SU-DHL-6 (cell line): ENCODE data around the gene GSE1.

Source experiments
- H2AFZ ChIP-seq: fragments of 200-600 bp; sonication (generic); 2 replicates; pipeline ENCODE4 v1.6.1; 2014; ENCODE audit warnings: low read depth, mild to moderate bottlenecking, moderate library complexity, mixed read lengths, antibody characterized with exemption, low read length; ENCODE audit not compliant: severe bottlenecking
- H3F3A ChIP-seq: fragments of 200-600 bp; shearing (Covaris generic); 2 replicates; pipeline ENCODE4 v1.6.0; 2016; ENCODE audit warnings: antibody characterized with exemption, mild to moderate bottlenecking; ENCODE audit not compliant: insufficient read depth
- H3K27ac ChIP-seq: fragments of 200-600 bp; sonication (generic); 2 replicates; pipeline ENCODE4 v1.5.1; 2016; ENCODE audit warnings: low read depth, mild to moderate bottlenecking, low read length, moderate library complexity, mixed read lengths
- H3K27me3 ChIP-seq: fragments of 200-600 bp; sonication (generic), shearing (Covaris generic); 2 replicates; pipeline ENCODE4 v1.6.0; 2014; ENCODE audit warnings: mild to moderate bottlenecking, low read length
- H3K36me3 ChIP-seq: fragments of 200-600 bp; sonication (generic); 2 replicates; pipeline ENCODE4 v1.6.1; 2014; ENCODE audit warnings: mild to moderate bottlenecking, low read length, mixed read lengths
- H3K4me2 ChIP-seq: fragments of 300-600, 200-600 bp; shearing (Covaris generic), sonication (generic); 2 replicates; pipeline ENCODE4 v1.6.0; 2014; ENCODE audit warnings: low read length, low read depth, mild to moderate bottlenecking; ENCODE audit not compliant: poor library complexity, severe bottlenecking
- H3K4me3 ChIP-seq: fragments of 200-600 bp; sonication (generic); 2 replicates; pipeline ENCODE4 v1.5.1; 2014; ENCODE audit warnings: antibody characterized with exemption, low read length, mild to moderate bottlenecking, mixed read lengths; ENCODE audit not compliant: insufficient read depth, poor library complexity, severe bottlenecking
- H3K79me2 ChIP-seq: fragments of 200-600 bp; sonication (generic); 2 replicates; pipeline ENCODE4 v1.6.1; 2014; ENCODE audit warnings: mild to moderate bottlenecking, low read length, moderate library complexity; ENCODE audit not compliant: insufficient read depth
- H3K9ac ChIP-seq: fragments of 200-600 bp; sonication (generic); 2 replicates; pipeline ENCODE4 v1.7.0; 2014; ENCODE audit warnings: mild to moderate bottlenecking, low read length
- H3K9me2 ChIP-seq: fragments of 200-600 bp; sonication (generic); replicated peaks from 2 replicates; pipeline ENCODE4 v1.6.1; 2014; ENCODE audit warnings: low read length; ENCODE audit not compliant: insufficient read depth
- H3K9me3 ChIP-seq: fragments of 200-600 bp; sonication (generic); 2 replicates; pipeline ENCODE4 v1.6.1; 2014; ENCODE audit warnings: low read length, mixed read lengths; ENCODE audit not compliant: insufficient read depth
- H4K20me1 ChIP-seq: fragments of 200-600 bp; sonication (generic); 2 replicates; pipeline ENCODE4 v1.6.1; 2014; ENCODE audit warnings: low read depth, mild to moderate bottlenecking, antibody characterized with exemption, low read length, moderate library complexity, mixed read lengths
- CTCF ChIP-seq: fragments of 200-600 bp; sonication (generic); IDR thresholded peaks from one replicate; pipeline ENCODE4 v1.5.1; 2017; ENCODE audit warnings: antibody characterized with exemption, mild to moderate bottlenecking, low read length, moderate library complexity; ENCODE audit not compliant: insufficient read depth, poor library complexity, severe bottlenecking
- EZH2phosphoT487 ChIP-seq: fragments of 200-600 bp; sonication (generic), shearing (Covaris generic); conservative IDR thresholded peaks from 2 replicates; pipeline ENCODE4 v1.6.1; 2018; ENCODE audit warnings: mild to moderate bottlenecking, antibody characterized with exemption, low read length, moderate library complexity, mixed read lengths

The GSE1 gene

GRCh38 chr16:85610446-85611193 is 2.5 kb upstream of the GSE1 start:
- Histone ChIP-seq H3K79me2 (no peaks in the 10 kb centered on the region), H3K27ac (no peak overlapping the region), H4K20me1 (no peaks in the 10 kb centered on the region), H3K9me3 (no peaks in the 10 kb centered on the region), H2AFZ (no peak overlapping the region), H3K36me3 (no peaks in the 10 kb centered on the region), H3K9ac (no peak overlapping the region), H3F3A (no peaks in the 10 kb centered on the region; the same call in 1 of the 2 replicates), H3K9me2 (no peaks in the 10 kb centered on the region), H3K4me2 (peak overlapping the region; percentile 64), H3K4me3 (no peak overlapping the region), H3K27me3 (no peaks in the 10 kb centered on the region)
- TF ChIP-seq CTCF (peak; percentile 94), EZH2phosphoT487 (no peak)

GRCh38 chr16:85611194-85611443 is 2.0 kb upstream of the GSE1 start:
- no peaks in the 10 kb centered on the region for H3K79me2 ChIP-seq
- no peaks in the 10 kb centered on the region for H4K20me1 ChIP-seq
- H3K4me3 ChIP-seq: peak overlapping the region; percentile 38
- H3K9me3 ChIP-seq: no peaks in the 10 kb centered on the region
- no peaks in the 10 kb centered on the region for H3K9me2 ChIP-seq
- H3F3A ChIP-seq: no peaks in the 10 kb centered on the region; the same call in 1 of the 2 replicates
- no peak for TF ChIP-seq CTCF
- TF ChIP-seq EZH2phosphoT487: no peak
- no peaks in the 10 kb centered on the region for H3K36me3 ChIP-seq
- H3K27me3 ChIP-seq: no peaks in the 10 kb centered on the region
- H3K9ac ChIP-seq: peak overlapping the region; percentile 39; the same call in 1 of the 2 replicates
- H3K4me2 ChIP-seq: peak overlapping the region; percentile 64
- peak overlapping the region; percentile 42; the same call in 1 of the 2 replicates for H3K27ac ChIP-seq
- H2AFZ ChIP-seq: no peak overlapping the region

GRCh38 chr16:85611444-85612190 is 1.5 kb upstream of the GSE1 start:
- peak overlapping the region; percentile 42 for H3K27ac ChIP-seq
- no peaks in the 10 kb centered on the region for H3K36me3 ChIP-seq
- H3K4me2 ChIP-seq: peak overlapping the region; percentile 64
- H3K9me2 ChIP-seq: no peaks in the 10 kb centered on the region
- no peaks in the 10 kb centered on the region; the same call in 1 of the 2 replicates for H3F3A ChIP-seq
- H3K79me2 ChIP-seq: no peaks in the 10 kb centered on the region
- H4K20me1 ChIP-seq: no peaks in the 10 kb centered on the region
- peak overlapping the region; percentile 39; the same call in 1 of the 2 replicates for H3K9ac ChIP-seq
- H3K27me3 ChIP-seq: no peaks in the 10 kb centered on the region
- no peak overlapping the region for H2AFZ ChIP-seq
- no peaks in the 10 kb centered on the region for H3K9me3 ChIP-seq
- peak overlapping the region; percentile 38 for H3K4me3 ChIP-seq
- no peak for TF ChIP-seq CTCF
- TF ChIP-seq EZH2phosphoT487: no peak
